Hepatocyte (in vitro differentiated cells): Measurements from ENCODE around the gene SNAPC5.

Experiments used
- CTCF ChIP-seq: fragments of 200-600 bp; sonication (generic); IDR thresholded peaks from 2 replicates; pipeline ENCODE4 v1.5.1; 2016; ENCODE audit warnings: antibody characterized with exemption, mild to moderate bottlenecking; ENCODE audit not compliant: poor library complexity
- EZH2 ChIP-seq: fragments of 200-600 bp; sonication (generic); IDR thresholded peaks from 2 replicates; pipeline ENCODE4 v1.6.1; 2016; ENCODE audit warnings: antibody characterized with exemption, mild to moderate bottlenecking, borderline replicate concordance
- EZH2phosphoT487 ChIP-seq: fragments of 200-600 bp; sonication (generic); IDR thresholded peaks from one replicate; pipeline ENCODE4 v1.6.1; 2018; ENCODE audit warnings: antibody characterized with exemption, mild to moderate bottlenecking, low read depth, moderate library complexity; ENCODE audit not compliant: unreplicated experiment, severe bottlenecking

- TF ChIP-seq CTCF (no peak), EZH2 (no peak), EZH2phosphoT487 (no peak)
These were observed 35.6 kb downstream of the SNAPC5 start for GRCh38 chr15:66461917-66462316.
